HUES64 (cell line): ENCODE data around the gene ZC3HAV1L.

ENCODE experiments used
- H3K27ac ChIP-seq: 2 replicates; pipeline ENCODE4 v1.7.0; 2013; ENCODE audit warnings: low read depth, low read length, inconsistent platforms
- H3K27me3 ChIP-seq: 2 replicates; pipeline ENCODE4 v1.6.1; 2013; ENCODE audit warnings: mild to moderate bottlenecking, low read length; ENCODE audit not compliant: insufficient read depth
- H3K36me3 ChIP-seq: 2 replicates; pipeline ENCODE4 v1.6.1; 2013; ENCODE audit warnings: mild to moderate bottlenecking, low read length; ENCODE audit not compliant: insufficient read depth
- H3K4me1 ChIP-seq: 2 replicates; pipeline ENCODE4 v1.6.1; 2013; ENCODE audit warnings: mild to moderate bottlenecking, low read length, moderate library complexity; ENCODE audit not compliant: insufficient read depth
- H3K4me3 ChIP-seq: 2 replicates; pipeline ENCODE4 v1.5.1; 2013; ENCODE audit warnings: mild to moderate bottlenecking, low read length, moderate library complexity
- H3K9ac ChIP-seq: 2 replicates; pipeline ENCODE4 v1.6.1; 2013; ENCODE audit warnings: mild to moderate bottlenecking, low read depth, low read length
- H3K9me3 ChIP-seq: 2 replicates; pipeline ENCODE4 v1.6.1; 2013; ENCODE audit warnings: low read depth, low read length; ENCODE audit not compliant: insufficient read depth
- WGBS: fragments of 150-250, 120-280 bp; methylation state at CpG from one replicate; pipeline ENCODE4 v1.1.7; 2013; ENCODE audit warnings: missing lambda C conversion rate; 5-methylcytosine and 5-hydroxymethylcytosine counted together

The ZC3HAV1L gene

GRCh38 chr7:139054101-139054500, 18.3 kb upstream of the ZC3HAV1L start:
- no peak overlapping the region for H3K9ac ChIP-seq
- H3K27me3 ChIP-seq: no peaks in the 10 kb centered on the region
- no peaks in the 10 kb centered on the region for H3K9me3 ChIP-seq
- no peak overlapping the region for H3K27ac ChIP-seq
- peaks cover 60% of the 10 kb centered on the region for H3K36me3 ChIP-seq
- H3K4me1 ChIP-seq: no peaks in the 10 kb centered on the region
- H3K4me3 ChIP-seq: no peak overlapping the region
- 93% methylated on average over 2 of the region's 2 CpGs for WGBS

- Histone ChIP-seq H3K9me3 (no peaks in the 10 kb centered on the region), H3K9ac (no peak overlapping the region), H3K27ac (no peak overlapping the region), H3K4me3 (no peak overlapping the region), H3K27me3 (no peaks in the 10 kb centered on the region), H3K4me1 (no peaks in the 10 kb centered on the region), H3K36me3 (peaks cover 69% of the 10 kb centered on the region)
Observed at GRCh38 chr7:139051655-139052054, 15.8 kb upstream of the ZC3HAV1L start.

DNA sequence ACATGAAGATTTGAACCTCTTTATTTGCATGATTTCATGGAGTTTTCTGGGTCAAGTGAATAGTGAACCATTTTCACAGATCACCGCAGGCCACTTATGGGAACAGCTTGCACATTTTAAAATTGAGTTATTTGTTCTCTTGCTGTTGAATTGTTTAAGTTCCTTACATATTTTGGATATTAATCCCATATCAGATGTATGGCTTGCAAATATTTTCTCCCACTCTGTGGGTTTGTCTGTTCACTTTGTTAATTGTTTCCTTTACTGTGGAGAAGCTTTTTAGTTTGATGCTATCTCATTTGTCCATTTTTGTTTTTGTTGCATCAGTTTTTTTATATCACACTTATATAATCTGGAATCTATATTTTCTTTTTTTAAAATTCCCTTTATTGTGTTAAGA, 14.1 kb upstream of the ZC3HAV1L start:
- no peak overlapping the region for H3K9ac ChIP-seq
- H3K27me3 ChIP-seq: no peaks in the 10 kb centered on the region
- H3K36me3 ChIP-seq: peaks cover 79% of the 10 kb centered on the region
- H3K4me3 ChIP-seq: no peak overlapping the region
- WGBS: 100% methylated on average over 1 of the region's 1 CpG
- no peaks in the 10 kb centered on the region; the same call in 1 of the 2 replicates for H3K4me1 ChIP-seq
- H3K27ac ChIP-seq: no peak overlapping the region
- H3K9me3 ChIP-seq: no peaks in the 10 kb centered on the region

- Histone ChIP-seq H3K4me1 (no peaks in the 10 kb centered on the region; the same call in 1 of the 2 replicates), H3K36me3 (peaks cover 76% of the 10 kb centered on the region), H3K9me3 (no peaks in the 10 kb centered on the region), H3K27me3 (no peaks in the 10 kb centered on the region), H3K27ac (no peak overlapping the region), H3K9ac (no peak overlapping the region), H3K4me3 (no peak overlapping the region)
- WGBS: 92% methylated on average over 6 of the region's 7 CpGs
Observed at GRCh38 chr7:139049111-139049510, 13.3 kb upstream of the ZC3HAV1L start.

DNA sequence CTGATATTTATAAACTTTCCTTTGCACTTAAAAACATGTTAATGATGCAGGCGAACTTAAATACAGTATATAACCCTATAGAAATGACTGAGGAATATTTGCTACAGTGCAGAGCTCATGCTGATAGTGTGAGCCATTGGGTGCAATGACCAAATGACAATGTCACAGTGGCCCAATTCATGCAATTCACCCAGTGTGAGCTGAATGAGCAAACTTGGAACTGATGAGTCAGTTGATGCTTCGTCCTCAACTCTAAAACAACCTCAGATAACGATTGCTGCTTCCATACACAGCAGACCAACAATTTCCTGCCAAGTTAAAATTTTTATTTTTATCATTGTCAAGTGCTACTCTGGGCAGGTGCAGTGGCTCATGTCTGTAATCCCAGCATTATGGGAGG, 12.1 kb upstream of the ZC3HAV1L start:
- no peak overlapping the region for H3K9ac ChIP-seq
- WGBS: 94% methylated on average over 3 of the region's 3 CpGs
- no peak overlapping the region for H3K4me3 ChIP-seq
- H3K4me1 ChIP-seq: no peaks in the 10 kb centered on the region; the same call in 1 of the 2 replicates
- peaks cover 65% of the 10 kb centered on the region for H3K36me3 ChIP-seq
- no peaks in the 10 kb centered on the region for H3K9me3 ChIP-seq
- no peaks in the 10 kb centered on the region for H3K27me3 ChIP-seq
- H3K27ac ChIP-seq: no peak overlapping the region

GRCh38 chr7:139046143-139046542, 10.3 kb upstream of the ZC3HAV1L start:
- Histone ChIP-seq H3K27me3 (no peaks in the 10 kb centered on the region), H3K9ac (no peak overlapping the region), H3K4me3 (no peak overlapping the region), H3K9me3 (no peaks in the 10 kb centered on the region), H3K27ac (no peak overlapping the region), H3K36me3 (peaks cover 53% of the 10 kb centered on the region), H3K4me1 (no peaks in the 10 kb centered on the region; the same call in 1 of the 2 replicates)
- 90% methylated on average over 6 of the region's 6 CpGs for WGBS

GRCh38 chr7:139044813-139045794, 9.3 kb upstream of the ZC3HAV1L start:
- Histone ChIP-seq H3K9me3 (no peaks in the 10 kb centered on the region), H3K4me1 (no peaks in the 10 kb centered on the region; the same call in 1 of the 2 replicates), H3K27ac (no peak overlapping the region), H3K4me3 (no peak overlapping the region), H3K36me3 (peaks cover 47% of the 10 kb centered on the region), H3K9ac (no peak overlapping the region), H3K27me3 (no peaks in the 10 kb centered on the region)
- WGBS: 97% methylated on average over 4 of the region's 5 CpGs

- 93% methylated on average over 14 of the region's 14 CpGs for WGBS
- Histone ChIP-seq H3K4me3 (no peak overlapping the region), H3K27me3 (no peaks in the 10 kb centered on the region), H3K36me3 (peaks cover 37% of the 10 kb centered on the region), H3K9ac (no peak overlapping the region), H3K4me1 (no peaks in the 10 kb centered on the region; the same call in 1 of the 2 replicates), H3K9me3 (no peaks in the 10 kb centered on the region), H3K27ac (no peak overlapping the region)
Observed at GRCh38 chr7:139043823-139044812, 8.3 kb upstream of the ZC3HAV1L start.

DNA sequence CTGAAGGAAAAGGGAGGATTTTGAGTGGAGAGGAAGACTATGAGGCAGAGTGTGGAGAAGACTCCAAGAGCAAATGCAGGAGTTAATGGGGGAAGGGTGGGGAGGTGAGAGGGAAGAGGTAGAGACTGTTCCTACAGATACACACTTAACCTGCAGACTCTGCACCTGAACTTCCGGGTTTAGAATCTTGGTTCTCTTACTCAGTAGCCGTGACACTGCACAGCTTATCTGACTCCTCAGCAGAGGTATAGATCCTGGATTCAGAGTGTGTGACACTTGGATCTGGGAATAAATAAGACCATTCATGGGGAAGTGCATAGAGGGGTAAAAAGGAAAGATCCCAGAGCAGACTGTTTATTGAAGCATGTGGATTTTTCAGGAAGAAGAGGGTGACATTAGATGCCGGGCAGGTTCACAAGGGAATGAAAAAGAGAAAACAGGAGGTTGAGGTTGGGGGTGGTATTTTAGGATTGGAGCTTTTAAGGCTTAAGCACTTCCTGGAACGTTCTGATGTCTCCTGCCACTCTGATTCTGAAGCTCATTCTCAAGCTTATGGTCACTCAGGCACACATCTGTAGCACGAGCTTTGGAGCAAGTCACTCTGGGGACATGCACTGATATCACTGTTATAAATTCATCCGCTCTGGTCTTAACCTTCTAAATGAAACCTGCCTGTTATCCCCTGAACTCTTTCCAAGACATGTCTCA, 5.7 kb upstream of the ZC3HAV1L start:
- Histone ChIP-seq H3K36me3 (peaks cover 20% of the 10 kb centered on the region), H3K27me3 (peaks cover 5% of the 10 kb centered on the region; the same call in 1 of the 2 replicates), H3K27ac (no peak overlapping the region), H3K9me3 (no peaks in the 10 kb centered on the region), H3K4me3 (no peak overlapping the region), H3K9ac (no peak overlapping the region), H3K4me1 (peaks cover 12% of the 10 kb centered on the region; the same call in 1 of the 2 replicates)
- WGBS: 81% methylated on average over 6 of the region's 6 CpGs

DNA sequence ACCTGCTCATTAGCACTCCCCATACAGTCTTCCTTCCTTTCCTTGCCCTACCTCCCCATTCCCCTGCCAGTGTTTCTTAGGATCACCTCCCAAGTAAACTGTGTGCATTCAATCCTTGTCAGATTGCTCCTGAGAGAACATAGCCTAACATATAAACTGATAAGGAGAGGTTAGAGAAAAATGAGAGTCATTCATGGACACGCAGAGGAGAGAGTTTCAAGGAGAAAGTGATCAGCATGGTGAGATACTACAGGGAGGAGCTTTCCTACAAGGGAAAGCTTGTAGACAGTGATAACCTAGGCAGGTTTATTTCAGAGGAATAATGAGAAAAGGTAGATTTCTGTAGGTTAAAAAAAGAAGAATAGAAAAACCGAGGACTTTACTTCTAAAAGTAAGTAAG, 2.8 kb upstream of the ZC3HAV1L start:
- Histone ChIP-seq H3K27me3 (peaks cover 8% of the 10 kb centered on the region; the same call in 1 of the 2 replicates), H3K4me3 (no peak overlapping the region), H3K27ac (no peak overlapping the region), H3K9ac (no peak overlapping the region), H3K36me3 (peaks cover 5% of the 10 kb centered on the region), H3K4me1 (0 out of 2 replicates have a peak, but pooled peaks cover 14% of the 10 kb centered on the region), H3K9me3 (no peaks in the 10 kb centered on the region)
- 93% methylated on average over 2 of the region's 2 CpGs for WGBS
